MM.1S (cell line): ENCODE measurements around the gene MYOZ1.

Experiments
- DNase-seq: peaks from one replicate; pipeline ENCODE4 v3.0.0-alpha.2; 2015
- H2AFZ ChIP-seq: fragments of 300-600 bp; sonication (generic); 2 replicates; pipeline ENCODE4 v1.6.0; 2016; ENCODE audit warnings: antibody characterized with exemption, low read length
- H3F3A ChIP-seq: fragments of 300-600 bp; sonication (generic); 2 replicates; pipeline ENCODE4 v1.6.1; 2016; ENCODE audit warnings: mild to moderate bottlenecking, antibody characterized with exemption, low read length, moderate library complexity, mixed read lengths; ENCODE audit not compliant: insufficient read depth
- H3K27ac ChIP-seq: fragments of 300-600 bp; sonication (generic); 2 replicates; pipeline ENCODE4 v1.5.1; 2016; ENCODE audit warnings: mild to moderate bottlenecking, low read length
- H3K27me3 ChIP-seq: fragments of 300-600 bp; sonication (generic); replicated peaks from 2 replicates; pipeline ENCODE4 v1.6.0; 2016; ENCODE audit warnings: low read length; ENCODE audit not compliant: insufficient read depth
- H3K36me3 ChIP-seq: fragments of 300-600 bp; sonication (generic); replicated peaks from 2 replicates; pipeline ENCODE4 v1.6.1; 2016; ENCODE audit warnings: mild to moderate bottlenecking, low read length, mixed read lengths; ENCODE audit not compliant: insufficient read depth
- H3K4me1 ChIP-seq: fragments of 300-600 bp; sonication (generic); 2 replicates; pipeline ENCODE4 v1.6.1; 2016; ENCODE audit warnings: low read length, mixed read lengths
- H3K4me2 ChIP-seq: fragments of 300-600 bp; sonication (generic); 2 replicates; pipeline ENCODE4 v1.6.0; 2016; ENCODE audit warnings: low read depth, low read length
- H3K4me3 ChIP-seq: fragments of 300-600 bp; sonication (generic); 2 replicates; pipeline ENCODE4 v1.5.1; 2016; ENCODE audit warnings: low read length, mixed read lengths
- H3K79me2 ChIP-seq: fragments of 300-600 bp; sonication (generic); 2 replicates; pipeline ENCODE4 v1.6.1; 2016; ENCODE audit warnings: mixed run types, low read length, mixed read lengths
- H3K9ac ChIP-seq: fragments of 300-600 bp; sonication (generic); 2 replicates; pipeline ENCODE4 v1.6.1; 2016; ENCODE audit warnings: low read length, mixed read lengths
- H3K9me2 ChIP-seq: fragments of 300-600 bp; sonication (generic); replicated peaks from 2 replicates; pipeline ENCODE4 v1.6.1; 2016; ENCODE audit warnings: mild to moderate bottlenecking, low read length, mixed read lengths; ENCODE audit not compliant: insufficient read depth
- H3K9me3 ChIP-seq: fragments of 300-600 bp; sonication (generic); replicated peaks from 2 replicates; pipeline ENCODE4 v1.6.1; 2016; ENCODE audit warnings: mild to moderate bottlenecking, low read length, mixed read lengths; ENCODE audit not compliant: insufficient read depth
- H4K20me1 ChIP-seq: fragments of 300-600 bp; sonication (generic); 2 replicates; pipeline ENCODE4 v1.6.1; 2016; ENCODE audit warnings: mild to moderate bottlenecking, low read length, moderate library complexity, mixed read lengths; ENCODE audit not compliant: insufficient read depth
- EZH2 ChIP-seq: fragments of 300-600 bp; sonication (generic); optimal IDR thresholded peaks from 2 replicates; pipeline ENCODE3; 2017; ENCODE audit warnings: low read depth, mild to moderate bottlenecking, antibody characterized with exemption, low read length, mixed read lengths
- EZH2phosphoT487 ChIP-seq: fragments of 300-600 bp; sonication (generic); IDR thresholded peaks from 2 replicates; pipeline ENCODE4 v1.6.1; 2018; ENCODE audit warnings: antibody characterized with exemption, low read length
- TF ChIP-seq, protein P1 (sequence below): fragments of 300-600 bp; sonication (generic); IDR thresholded peaks from 2 replicates; pipeline ENCODE4 v1.5.1; 2016; ENCODE audit warnings: antibody characterized with exemption, low read length, mixed read lengths

Gene MYOZ1

DNA sequence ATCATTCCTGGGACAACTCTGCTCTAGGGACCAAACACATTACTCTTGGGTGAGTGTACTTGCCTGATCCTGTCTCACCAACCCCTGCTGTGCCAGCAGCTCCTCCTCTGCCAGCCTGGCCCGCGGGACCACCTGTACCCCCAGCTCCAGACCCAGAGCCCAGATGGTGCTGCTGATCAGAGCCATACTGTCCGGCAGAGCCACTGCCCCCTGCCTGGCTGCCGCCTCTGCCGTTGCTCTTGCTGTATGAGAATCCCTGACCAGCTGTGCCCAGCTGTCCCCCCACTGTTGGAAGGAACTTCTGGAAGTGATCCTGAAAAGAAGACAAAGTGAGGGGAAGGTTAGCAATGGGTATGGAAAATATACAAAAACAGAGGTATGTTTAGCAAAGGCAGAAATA lies 6.9 kb downstream of the MYOZ1 start:
- Histone ChIP-seq H3K4me2 (no peak overlapping the region), H3K9me2 (no peaks in the 10 kb centered on the region), H2AFZ (no peak overlapping the region), H3K4me3 (no peak overlapping the region), H3K9me3 (no peaks in the 10 kb centered on the region), H3K4me1 (no peaks in the 10 kb centered on the region), H3K9ac (no peak overlapping the region), H3K27me3 (no peaks in the 10 kb centered on the region), H3K79me2 (no peaks in the 10 kb centered on the region), H3F3A (no peaks in the 10 kb centered on the region), H4K20me1 (no peaks in the 10 kb centered on the region), H3K27ac (no peak overlapping the region), H3K36me3 (no peaks in the 10 kb centered on the region)
- no peak for TF ChIP-seq EZH2
- TF ChIP-seq EZH2phosphoT487: no peak
- TF ChIP-seq, protein P1, sequence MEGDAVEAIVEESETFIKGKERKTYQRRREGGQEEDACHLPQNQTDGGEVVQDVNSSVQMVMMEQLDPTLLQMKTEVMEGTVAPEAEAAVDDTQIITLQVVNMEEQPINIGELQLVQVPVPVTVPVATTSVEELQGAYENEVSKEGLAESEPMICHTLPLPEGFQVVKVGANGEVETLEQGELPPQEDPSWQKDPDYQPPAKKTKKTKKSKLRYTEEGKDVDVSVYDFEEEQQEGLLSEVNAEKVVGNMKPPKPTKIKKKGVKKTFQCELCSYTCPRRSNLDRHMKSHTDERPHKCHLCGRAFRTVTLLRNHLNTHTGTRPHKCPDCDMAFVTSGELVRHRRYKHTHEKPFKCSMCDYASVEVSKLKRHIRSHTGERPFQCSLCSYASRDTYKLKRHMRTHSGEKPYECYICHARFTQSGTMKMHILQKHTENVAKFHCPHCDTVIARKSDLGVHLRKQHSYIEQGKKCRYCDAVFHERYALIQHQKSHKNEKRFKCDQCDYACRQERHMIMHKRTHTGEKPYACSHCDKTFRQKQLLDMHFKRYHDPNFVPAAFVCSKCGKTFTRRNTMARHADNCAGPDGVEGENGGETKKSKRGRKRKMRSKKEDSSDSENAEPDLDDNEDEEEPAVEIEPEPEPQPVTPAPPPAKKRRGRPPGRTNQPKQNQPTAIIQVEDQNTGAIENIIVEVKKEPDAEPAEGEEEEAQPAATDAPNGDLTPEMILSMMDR: no peak
- DNase-seq: no peak

GRCh38 chr10:73629165-73629564 lies 12.1 kb downstream of the MYOZ1 start:
- Histone ChIP-seq H3K4me1 (no peaks in the 10 kb centered on the region), H3K27me3 (no peaks in the 10 kb centered on the region), H4K20me1 (no peaks in the 10 kb centered on the region)

DNA sequence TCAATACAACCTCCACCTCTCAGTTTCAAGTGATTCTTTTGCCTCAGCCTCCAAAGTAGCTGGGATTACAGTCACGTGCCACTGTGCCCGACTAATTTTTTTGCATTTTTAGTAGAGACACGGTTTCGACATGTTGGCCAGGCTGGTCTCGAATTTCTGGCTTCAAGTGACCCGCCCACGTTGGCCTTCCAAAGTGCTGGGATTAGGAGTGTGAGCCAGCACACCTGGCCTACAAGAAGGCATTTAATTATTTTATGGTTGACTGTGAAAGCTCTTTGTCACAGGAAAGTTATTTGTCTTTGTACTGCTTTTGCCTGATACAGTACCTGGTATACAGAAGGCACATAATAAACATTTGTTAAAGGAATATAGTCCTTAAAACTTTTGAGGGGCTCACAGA lies 12.9 kb downstream of the MYOZ1 start:
- Histone ChIP-seq H3K4me2 (no peak overlapping the region), H3K4me3 (no peak overlapping the region), H3K79me2 (peaks cover 5% of the 10 kb centered on the region; the same call in 1 of the 2 replicates), H4K20me1 (no peaks in the 10 kb centered on the region), H2AFZ (no peak overlapping the region), H3K27ac (no peak overlapping the region), H3K36me3 (no peaks in the 10 kb centered on the region), H3K4me1 (no peaks in the 10 kb centered on the region), H3K27me3 (no peaks in the 10 kb centered on the region), H3K9me3 (no peaks in the 10 kb centered on the region), H3K9ac (no peak overlapping the region), H3K9me2 (no peaks in the 10 kb centered on the region), H3F3A (no peaks in the 10 kb centered on the region)
- DNase-seq: no peak
- TF ChIP-seq, protein P1: no peak
- no peak for TF ChIP-seq EZH2phosphoT487
- TF ChIP-seq EZH2: no peak

More at GRCh38 chr10:73629165-73629564, 12.1 kb downstream of the MYOZ1 start:
- H3F3A ChIP-seq: no peaks in the 10 kb centered on the region
- H3K9me2 ChIP-seq: no peaks in the 10 kb centered on the region
- no peak overlapping the region for H3K27ac ChIP-seq
- DNase-seq: no peak
- no peak for TF ChIP-seq EZH2phosphoT487
- TF ChIP-seq EZH2: no peak
- TF ChIP-seq, protein P1: no peak
- no peak overlapping the region for H2AFZ ChIP-seq
- no peaks in the 10 kb centered on the region for H3K9me3 ChIP-seq
- H3K4me3 ChIP-seq: no peak overlapping the region
- no peaks in the 10 kb centered on the region for H3K36me3 ChIP-seq
- H3K9ac ChIP-seq: no peak overlapping the region
- H3K4me2 ChIP-seq: no peak overlapping the region
- peaks cover 5% of the 10 kb centered on the region; the same call in 1 of the 2 replicates for H3K79me2 ChIP-seq
